ENCODE results near the gene TSPAN11.
"Not testable (repeated sequence)": the region's sequence is repeated elsewhere in the genome, so short reads cannot be mapped to it uniquely, and the experiment has no call there.

TSPAN11 gene

GRCh38 chr12:31019561-31019960 lies 93.0 kb downstream of the TSPAN11 start:
- DNase-seq (ENCODE audit: low spot score): no peak

- DNase-seq (ENCODE audit: low spot score): no peak
Measured at GRCh38 chr12:31019976-31020375, 93.4 kb downstream of the TSPAN11 start.

- no peak for DNase-seq (ENCODE audit: low spot score)
Measured at GRCh38 chr12:31020385-31021166, 94.0 kb downstream of the TSPAN11 start.

GRCh38 chr12:31021181-31021580 lies 94.6 kb downstream of the TSPAN11 start:
- no peak for DNase-seq (ENCODE audit: low spot score)

DNA sequence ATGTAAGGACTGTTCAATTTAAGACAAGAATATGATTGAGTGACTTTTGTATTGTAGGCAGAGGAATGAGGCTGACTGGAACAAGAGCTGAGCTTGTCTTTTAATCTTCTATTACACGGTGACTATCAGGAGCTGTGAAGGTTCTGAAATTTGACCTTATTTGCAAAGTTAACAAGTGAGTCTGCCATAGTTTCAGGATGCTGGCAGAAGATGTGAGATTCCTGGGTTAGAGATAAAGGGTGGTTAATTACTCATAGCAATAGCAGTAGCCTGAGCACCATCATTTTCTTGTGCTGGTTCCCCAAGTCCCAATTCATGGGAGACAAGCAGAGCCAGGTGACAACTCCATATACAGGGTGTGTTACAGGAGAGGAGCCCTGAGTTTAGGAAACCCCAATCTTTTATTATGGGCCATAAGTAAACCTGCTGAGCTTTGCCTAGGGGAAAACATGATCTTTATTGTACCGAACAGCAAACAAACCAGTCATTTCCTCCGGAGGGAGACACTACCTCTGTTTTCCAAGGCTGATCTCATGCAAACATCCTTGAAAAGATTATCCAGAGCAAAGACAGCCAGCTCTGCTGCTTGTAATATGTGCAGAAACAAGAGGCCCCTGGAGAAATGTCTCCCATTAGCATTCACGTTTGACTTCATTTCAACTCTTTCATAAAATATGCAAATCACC lies 95.4 kb downstream of the TSPAN11 start:
- DNase-seq (ENCODE audit: low spot score): no peak

GRCh38 chr12:31023271-31023724 lies 96.8 kb downstream of the TSPAN11 start:
- no peak for DNase-seq (ENCODE audit: low spot score)

GRCh38 chr12:31026202-31026601 lies 99.7 kb downstream of the TSPAN11 start:
- DNase-seq (ENCODE audit: low spot score): no peak

DNA sequence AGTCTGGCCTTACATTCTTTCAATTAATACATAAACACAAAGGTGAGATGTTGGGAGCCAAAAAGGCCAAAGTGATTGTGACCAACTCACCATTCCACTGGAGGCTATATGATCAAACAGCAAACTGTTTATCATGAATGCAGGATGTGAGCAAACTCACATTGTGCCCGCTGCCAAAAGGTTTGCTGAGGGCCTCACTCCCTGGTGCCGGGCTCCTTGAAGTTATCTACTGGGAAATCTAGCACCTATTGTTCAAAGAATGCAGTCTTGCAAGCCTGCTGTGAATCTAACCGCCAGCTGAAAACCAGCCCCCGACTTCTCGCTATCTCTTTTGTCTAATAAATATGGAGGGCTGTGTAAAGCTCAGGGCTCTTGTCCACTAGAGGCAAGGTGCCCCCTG lies 100.5 kb downstream of the TSPAN11 start:
- DNase-seq (ENCODE audit: low spot score): not testable (repeated sequence)

- DNase-seq (ENCODE audit: low spot score): no peak
Measured at GRCh38 chr12:31029468-31029867, 102.9 kb downstream of the TSPAN11 start.

GRCh38 chr12:31029916-31030562 lies 103.5 kb downstream of the TSPAN11 start:
- DNase-seq (ENCODE audit: low spot score): no peak

- DNase-seq (ENCODE audit: low spot score): no peak
Measured at GRCh38 chr12:31031951-31032335, 105.4 kb downstream of the TSPAN11 start.

- no peak for DNase-seq (ENCODE audit: low spot score)
Measured at GRCh38 chr12:31033146-31033545, 106.6 kb downstream of the TSPAN11 start.

DNA sequence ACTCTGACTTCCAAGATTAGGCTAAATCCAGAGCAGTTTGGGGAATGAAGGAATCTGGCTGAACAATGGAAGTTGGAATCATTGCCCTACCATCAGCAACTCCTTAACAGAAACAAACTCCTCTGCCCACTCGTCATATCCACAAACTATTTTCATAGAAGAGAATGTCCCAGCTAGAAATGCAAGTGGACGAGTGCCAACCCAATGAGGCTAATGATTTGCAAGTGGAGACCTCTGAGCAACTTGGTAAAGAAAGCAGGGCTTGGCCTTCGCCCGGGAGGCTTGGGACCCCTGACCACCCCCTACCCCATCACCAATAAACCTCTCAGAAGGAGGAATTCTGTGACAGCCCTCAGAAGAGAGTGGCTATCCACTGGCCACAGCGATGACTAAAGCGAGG lies 107.1 kb downstream of the TSPAN11 start:
- no peak for DNase-seq (ENCODE audit: low spot score)

DNA sequence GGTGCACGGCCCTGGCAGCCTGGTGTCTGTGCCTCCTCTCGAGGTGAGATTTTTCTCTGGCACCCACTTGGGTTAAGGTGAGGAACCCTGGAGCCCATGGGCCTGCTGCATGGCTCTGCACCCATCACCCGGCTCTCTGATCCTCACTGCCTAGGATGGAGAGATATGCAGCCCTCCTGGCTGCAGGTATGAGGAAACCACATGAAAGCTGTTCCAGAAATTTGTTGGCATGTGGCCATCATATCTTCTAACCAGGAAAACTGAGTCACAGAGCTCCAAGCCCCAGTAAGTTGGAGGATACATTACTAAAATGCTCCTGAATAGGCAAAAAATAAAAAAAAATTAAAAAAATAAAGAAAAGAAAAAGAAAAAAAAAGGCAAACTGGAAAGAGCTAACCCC lies 107.8 kb downstream of the TSPAN11 start:
- DNase-seq (ENCODE audit: low spot score): no peak

- no peak for DNase-seq (ENCODE audit: low spot score)
Measured at GRCh38 chr12:31035226-31035625, 108.7 kb downstream of the TSPAN11 start.

DNA sequence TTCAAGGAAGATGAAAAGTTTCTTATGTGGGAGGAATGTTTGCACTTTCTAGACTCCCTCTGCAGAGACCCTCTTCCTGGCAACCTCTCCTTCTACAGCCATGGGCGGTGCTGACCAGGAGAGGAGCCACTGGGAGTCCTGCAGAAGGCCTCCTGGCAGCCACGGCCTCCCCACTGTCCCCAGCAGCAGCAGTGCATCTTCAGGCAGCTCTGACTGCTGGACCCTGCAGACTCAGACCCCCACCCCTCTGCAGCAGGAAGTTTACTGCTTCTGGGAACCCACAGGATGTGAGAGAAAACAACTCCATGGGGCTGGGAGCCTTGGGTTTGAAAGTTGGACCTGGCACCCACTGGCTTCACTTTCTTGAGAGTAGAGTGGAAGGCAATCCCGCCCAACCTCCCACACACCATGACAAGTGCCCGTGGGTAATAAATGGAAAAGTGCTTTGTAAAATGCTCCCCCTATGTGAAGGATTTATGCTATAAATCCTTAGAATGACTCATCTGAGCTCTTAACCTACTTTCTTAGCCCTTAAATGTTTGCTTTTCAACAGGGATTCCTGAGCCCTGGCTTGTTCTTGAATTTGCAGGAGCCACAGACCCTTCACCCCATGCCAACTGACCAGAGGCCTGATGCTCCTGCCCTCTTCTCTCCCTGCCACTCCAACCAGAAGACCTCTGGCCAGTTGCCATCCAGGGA lies 109.6 kb downstream of the TSPAN11 start:
- no peak for DNase-seq (ENCODE audit: low spot score)

- no peak for DNase-seq (ENCODE audit: low spot score)
Measured at GRCh38 chr12:31037028-31037427, 110.5 kb downstream of the TSPAN11 start.

DNA sequence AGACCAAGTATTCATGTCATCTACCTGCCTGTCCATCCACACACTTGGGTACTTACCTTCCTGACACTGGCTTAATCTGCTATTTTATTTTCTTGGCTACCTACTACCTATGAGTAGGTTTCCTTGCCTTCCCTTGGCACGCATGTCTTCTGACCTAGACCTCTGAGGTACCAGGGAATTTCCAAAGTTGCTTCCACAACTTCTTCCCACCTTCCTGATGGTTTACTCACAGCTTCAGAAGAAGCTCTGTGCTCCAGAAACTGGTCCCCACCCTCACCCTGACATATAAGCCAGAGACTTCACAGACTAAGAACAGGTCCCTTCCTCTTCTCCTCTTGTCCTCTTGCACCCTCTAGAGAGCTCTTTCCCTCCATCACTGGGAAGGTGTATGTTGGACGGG lies 111.4 kb downstream of the TSPAN11 start:
- no peak for DNase-seq (ENCODE audit: low spot score)

DNA sequence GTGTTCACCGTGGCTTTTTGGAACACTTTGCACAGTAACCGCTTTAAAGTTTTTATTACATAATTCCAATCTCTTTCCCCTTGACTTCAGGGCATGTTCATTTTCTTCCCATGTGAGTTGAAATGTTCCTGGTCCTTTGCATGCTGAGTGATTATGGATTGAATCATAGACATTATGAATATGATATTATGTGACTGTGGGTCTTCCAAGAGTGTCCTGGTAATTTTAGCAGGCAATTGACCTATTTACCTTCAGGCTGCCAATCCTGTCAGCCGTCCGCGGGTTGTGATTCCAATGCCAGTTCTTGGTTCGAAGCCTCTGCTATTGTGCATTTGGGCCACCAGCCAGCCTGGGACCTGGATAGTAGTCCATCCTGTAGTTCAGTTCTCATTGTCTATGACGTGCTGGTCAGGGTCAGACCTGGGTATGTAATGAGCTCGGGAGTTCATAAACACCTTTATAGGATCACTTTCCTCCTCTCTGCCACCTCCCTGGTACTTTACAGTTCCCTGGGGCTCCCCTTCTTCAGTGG lies 114.6 kb downstream of the TSPAN11 start:
- DNase-seq (ENCODE audit: low spot score): no peak

Measured in hematopoietic multipotent progenitor cell treated with erythropoietin and hydrocortisone succinate and interleukin-3 and kit ligand, for 15 days (in vitro differentiated cells).